ENCODE measurements around the gene CRHR2.

Gene CRHR2

DNA sequence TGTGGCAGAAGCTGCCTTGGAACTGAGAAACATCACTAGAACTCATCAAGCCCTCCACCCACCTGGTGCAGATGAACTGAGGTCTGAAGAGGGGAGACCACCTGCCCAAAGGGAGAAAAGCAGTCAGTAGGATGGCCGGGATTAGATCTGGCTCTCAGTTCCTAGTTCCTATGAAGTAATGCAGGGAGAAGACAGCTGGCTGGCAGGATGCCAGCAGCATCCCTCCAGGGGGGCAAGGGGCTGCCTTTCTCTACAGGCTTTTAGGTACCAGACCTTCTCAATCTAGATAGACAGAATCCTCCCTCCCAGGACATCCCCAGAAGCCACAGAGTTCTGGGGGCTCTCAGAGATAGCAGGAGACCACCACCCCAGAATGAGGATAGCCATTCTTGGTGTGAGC, 7.8 kb downstream of the CRHR2 start:
- no peak for FAIRE-seq

GRCh38 chr7:30671793-30672465, 10.3 kb downstream of the CRHR2 start:
- no peak for FAIRE-seq
- DNase-seq (ENCODE audit: insufficient read length), result no peak
- no peak for TF ChIP-seq POLR2AphosphoS5 (IDR thresholded peaks at IDR 0.05; ENCODE audit: low read depth, low read length)
- TF ChIP-seq TAF1 (IDR thresholded peaks at IDR 0.05; ENCODE audit: borderline replicate concordance, low read depth, low read length), result no peak
- TF ChIP-seq POLR2A (IDR thresholded peaks at IDR 0.05; ENCODE audit: low read depth, low read length), result no peak

More for the DNA sequence above, 7.8 kb downstream of the CRHR2 start:
- DNase-seq (ENCODE audit: insufficient read length), result no peak
- TF ChIP-seq POLR2AphosphoS5 (IDR thresholded peaks at IDR 0.05; ENCODE audit: low read depth, low read length), result no peak
- TF ChIP-seq TAF1 (IDR thresholded peaks at IDR 0.05; ENCODE audit: borderline replicate concordance, low read depth, low read length), result no peak
- TF ChIP-seq POLR2A (IDR thresholded peaks at IDR 0.05; ENCODE audit: low read depth, low read length), result no peak

GRCh38 chr7:30668102-30668501, 14.2 kb downstream of the CRHR2 start:
- no peak for FAIRE-seq
- DNase-seq (ENCODE audit: insufficient read length), result no peak
- TF ChIP-seq POLR2AphosphoS5 (IDR thresholded peaks at IDR 0.05; ENCODE audit: low read depth, low read length) (no peak), TAF1 (IDR thresholded peaks at IDR 0.05; ENCODE audit: borderline replicate concordance, low read depth, low read length) (no peak), POLR2A (IDR thresholded peaks at IDR 0.05; ENCODE audit: low read depth, low read length) (no peak)

DNA sequence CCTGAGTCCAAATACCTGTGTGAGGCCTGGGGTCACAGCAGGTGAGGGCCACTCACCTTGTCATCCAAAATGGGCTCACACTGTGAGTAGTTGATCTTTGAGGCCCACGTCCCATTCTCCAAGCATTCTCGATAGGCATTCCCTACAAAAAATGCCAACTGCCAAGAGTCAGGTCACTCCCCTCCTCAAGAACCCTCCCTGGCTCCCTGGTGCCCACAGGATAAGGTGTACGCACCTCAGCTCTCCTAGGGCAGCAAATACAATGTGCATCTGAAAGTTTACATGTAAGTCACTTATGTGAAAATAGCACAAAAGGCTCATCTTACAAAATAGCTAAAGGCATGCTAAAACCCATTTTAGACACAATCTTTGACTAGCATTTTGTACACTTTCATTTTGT, 15.1 kb downstream of the CRHR2 start:
- no peak for TF ChIP-seq POLR2A (IDR thresholded peaks at IDR 0.05; ENCODE audit: low read depth, low read length)
- no peak for TF ChIP-seq POLR2AphosphoS5 (IDR thresholded peaks at IDR 0.05; ENCODE audit: low read depth, low read length)
- TF ChIP-seq TAF1 (IDR thresholded peaks at IDR 0.05; ENCODE audit: borderline replicate concordance, low read depth, low read length), result no peak
- FAIRE-seq (no peak), DNase-seq (ENCODE audit: insufficient read length) (no peak)

- FAIRE-seq (no peak), DNase-seq (ENCODE audit: insufficient read length) (no peak)
- TF ChIP-seq TAF1 (IDR thresholded peaks at IDR 0.05; ENCODE audit: borderline replicate concordance, low read depth, low read length), result no peak
- no peak for TF ChIP-seq POLR2A (IDR thresholded peaks at IDR 0.05; ENCODE audit: low read depth, low read length)
- no peak for TF ChIP-seq POLR2AphosphoS5 (IDR thresholded peaks at IDR 0.05; ENCODE audit: low read depth, low read length)
Observed at GRCh38 chr7:30665449-30665848, 16.8 kb downstream of the CRHR2 start.

DNA sequence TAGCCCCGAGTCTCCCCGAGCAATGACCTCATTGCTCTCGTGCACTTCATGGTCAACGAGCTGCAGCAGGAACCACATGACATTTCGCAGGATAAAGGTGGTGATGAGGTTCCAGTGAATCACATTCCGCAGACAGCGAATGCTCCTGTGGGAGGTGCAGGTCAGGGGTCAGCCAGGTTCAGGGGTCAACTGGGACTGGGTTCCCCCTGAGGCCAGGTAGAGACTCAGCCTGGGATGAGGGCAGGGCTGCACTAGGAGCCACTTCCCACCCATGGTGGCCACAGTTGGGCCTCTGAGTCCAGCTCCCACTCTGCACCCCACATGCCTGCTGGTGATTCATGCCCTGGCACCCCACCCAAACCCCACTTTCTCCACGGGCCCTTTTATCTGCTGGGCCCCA, 17.2 kb downstream of the CRHR2 start:
- DNase-seq (ENCODE audit: insufficient read length) (no peak), FAIRE-seq (no peak)
- no peak for TF ChIP-seq POLR2AphosphoS5 (IDR thresholded peaks at IDR 0.05; ENCODE audit: low read depth, low read length)
- TF ChIP-seq TAF1 (IDR thresholded peaks at IDR 0.05; ENCODE audit: borderline replicate concordance, low read depth, low read length), result no peak
- TF ChIP-seq POLR2A (IDR thresholded peaks at IDR 0.05; ENCODE audit: low read depth, low read length), result no peak

DNA sequence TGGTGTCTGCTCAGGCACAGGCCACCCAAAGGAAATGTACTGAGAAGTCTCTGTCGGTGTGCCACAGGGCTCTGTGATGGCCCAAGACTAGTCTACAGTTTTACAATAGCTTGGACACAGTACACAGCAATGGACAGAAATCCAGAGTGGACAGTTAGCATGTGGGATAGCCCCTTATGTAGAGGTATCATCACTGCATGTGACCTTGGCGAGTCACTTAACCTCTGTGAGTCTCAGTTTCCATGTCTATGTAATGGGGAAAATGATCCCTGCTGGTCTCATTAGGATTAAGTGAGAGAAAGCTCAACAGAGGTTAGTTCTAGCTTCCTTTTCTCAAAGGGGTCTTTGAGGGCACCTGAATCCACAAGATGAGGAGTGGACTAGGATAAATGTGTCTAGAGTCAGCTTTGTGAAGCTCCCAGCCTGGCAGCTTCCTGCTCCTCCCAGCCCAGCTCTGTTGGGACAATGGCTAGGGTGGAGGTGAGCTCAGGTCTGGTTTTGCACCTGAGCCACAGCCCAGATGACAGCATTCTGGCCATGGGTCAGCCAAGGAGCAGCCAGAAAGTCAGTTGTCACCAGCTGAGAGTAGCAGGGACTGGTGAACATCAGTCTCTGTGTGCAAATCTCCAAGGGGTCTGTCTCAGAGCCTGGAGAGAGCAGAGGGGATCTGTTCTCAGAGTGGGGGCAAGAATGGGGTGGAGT, 17.9 kb downstream of the CRHR2 start:
- FAIRE-seq (no peak), DNase-seq (ENCODE audit: insufficient read length) (no peak)
- TF ChIP-seq TAF1 (IDR thresholded peaks at IDR 0.05; ENCODE audit: borderline replicate concordance, low read depth, low read length), result no peak
- no peak for TF ChIP-seq POLR2AphosphoS5 (IDR thresholded peaks at IDR 0.05; ENCODE audit: low read depth, low read length)
- no peak for TF ChIP-seq POLR2A (IDR thresholded peaks at IDR 0.05; ENCODE audit: low read depth, low read length)

GRCh38 chr7:30663414-30663813, 18.8 kb downstream of the CRHR2 start:
- TF ChIP-seq POLR2AphosphoS5 (IDR thresholded peaks at IDR 0.05; ENCODE audit: low read depth, low read length) (no peak), TAF1 (IDR thresholded peaks at IDR 0.05; ENCODE audit: borderline replicate concordance, low read depth, low read length) (no peak), POLR2A (IDR thresholded peaks at IDR 0.05; ENCODE audit: low read depth, low read length) (no peak)
- no peak for DNase-seq (ENCODE audit: insufficient read length)
- no peak for FAIRE-seq

- no peak for DNase-seq (ENCODE audit: insufficient read length)
- FAIRE-seq, result no peak
- TF ChIP-seq TAF1 (IDR thresholded peaks at IDR 0.05; ENCODE audit: borderline replicate concordance, low read depth, low read length) (no peak), POLR2A (IDR thresholded peaks at IDR 0.05; ENCODE audit: low read depth, low read length) (no peak)
Observed at GRCh38 chr7:30662431-30662939, 19.8 kb downstream of the CRHR2 start.

DNA sequence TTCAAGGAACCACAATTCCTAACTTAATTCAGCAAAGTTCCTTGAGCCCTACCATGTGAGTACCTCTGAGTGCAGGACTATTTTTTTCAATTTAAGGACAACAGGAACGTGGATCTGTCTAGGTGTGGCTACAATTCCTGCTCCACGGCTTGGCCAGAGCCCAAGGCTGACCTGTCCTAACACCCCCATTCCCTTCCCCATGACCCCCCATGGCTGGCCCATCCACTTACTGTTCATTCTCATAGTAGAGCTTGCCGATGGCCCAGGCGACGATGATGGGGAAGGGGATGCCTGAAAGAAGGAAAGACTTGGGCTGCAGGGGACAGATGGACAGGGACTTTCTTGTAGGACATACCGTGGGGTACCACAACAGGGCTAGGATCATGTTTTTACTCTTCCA, 20.3 kb downstream of the CRHR2 start:
- DNase-seq (ENCODE audit: insufficient read length) (no peak), FAIRE-seq (no peak)
- no peak for TF ChIP-seq TAF1 (IDR thresholded peaks at IDR 0.05; ENCODE audit: borderline replicate concordance, low read depth, low read length)
- no peak for TF ChIP-seq POLR2A (IDR thresholded peaks at IDR 0.05; ENCODE audit: low read depth, low read length)
- no peak for TF ChIP-seq POLR2AphosphoS5 (IDR thresholded peaks at IDR 0.05; ENCODE audit: low read depth, low read length)

GRCh38 chr7:30660331-30661255, 21.7 kb downstream of the CRHR2 start:
- FAIRE-seq (no peak), DNase-seq (ENCODE audit: insufficient read length) (no peak)
- TF ChIP-seq POLR2AphosphoS5 (IDR thresholded peaks at IDR 0.05; ENCODE audit: low read depth, low read length), result no peak
- TF ChIP-seq POLR2A (IDR thresholded peaks at IDR 0.05; ENCODE audit: low read depth, low read length), result no peak
- no peak for TF ChIP-seq TAF1 (IDR thresholded peaks at IDR 0.05; ENCODE audit: borderline replicate concordance, low read depth, low read length)
